HG02759 (cell line): ENCODE results near the gene MBNL1.

Experiments
- ATAC-seq: cut with Tn5 transposase; IDR thresholded peaks from one replicate; pipeline ENCODE4 v1.9.1; 2021; ENCODE audit warnings: mild to moderate bottlenecking, moderate library complexity; ENCODE audit not compliant: unreplicated experiment

Gene MBNL1

GRCh38 chr3:152339881-152340505, 71.3 kb downstream of the MBNL1 start:
- ATAC-seq: no peak

- no peak for ATAC-seq
Observed at GRCh38 chr3:152345233-152345632, 76.5 kb downstream of the MBNL1 start.

GRCh38 chr3:152346058-152346457, 77.3 kb downstream of the MBNL1 start:
- no peak for ATAC-seq

GRCh38 chr3:152346740-152347139, 78.0 kb downstream of the MBNL1 start:
- ATAC-seq: no peak

- ATAC-seq: no peak
Observed at GRCh38 chr3:152348436-152349177, 79.9 kb downstream of the MBNL1 start.

GRCh38 chr3:152349392-152349791, 80.7 kb downstream of the MBNL1 start:
- ATAC-seq: no peak

- ATAC-seq: no peak
Observed at GRCh38 chr3:152350139-152350538, 81.4 kb downstream of the MBNL1 start.

GRCh38 chr3:152350776-152351175, 82.0 kb downstream of the MBNL1 start:
- no peak for ATAC-seq

GRCh38 chr3:152352554-152352953, 83.8 kb downstream of the MBNL1 start:
- ATAC-seq: peak; percentile 25

GRCh38 chr3:152353578-152353977, 84.8 kb downstream of the MBNL1 start:
- ATAC-seq: no peak

GRCh38 chr3:152355744-152356665, 87.3 kb downstream of the MBNL1 start:
- ATAC-seq: no peak

- peak; percentile 70 for ATAC-seq
Observed at GRCh38 chr3:152356870-152357276, 88.1 kb downstream of the MBNL1 start.

GRCh38 chr3:152357587-152357986, 88.9 kb downstream of the MBNL1 start:
- no peak for ATAC-seq

- no peak for ATAC-seq
Observed at GRCh38 chr3:152359385-152360248, 90.9 kb downstream of the MBNL1 start.

GRCh38 chr3:152360302-152360701, 91.6 kb downstream of the MBNL1 start:
- ATAC-seq: no peak

- no peak for ATAC-seq
Observed at GRCh38 chr3:152360966-152361365, 92.2 kb downstream of the MBNL1 start.

- no peak for ATAC-seq
Observed at GRCh38 chr3:152362086-152362485, 93.4 kb downstream of the MBNL1 start.

- ATAC-seq: no peak
Observed at GRCh38 chr3:152364237-152364636, 95.5 kb downstream of the MBNL1 start.

GRCh38 chr3:152365126-152365525, 96.4 kb downstream of the MBNL1 start:
- no peak for ATAC-seq

GRCh38 chr3:152365766-152366593, 97.3 kb downstream of the MBNL1 start:
- ATAC-seq: no peak
